HL-60 (cell line): ENCODE measurements around the gene SASH1.

Experiments used
- CTCF ChIP-seq: IDR thresholded peaks from one replicate; pipeline ENCODE4 v1.5.1; 2011; ENCODE audit warnings: low read length, control low read depth, inconsistent platforms; ENCODE audit not compliant: insufficient read depth
- GABPA ChIP-seq: IDR thresholded peaks from 2 replicates; pipeline ENCODE4 v1.6.1; 2012; ENCODE audit warnings: low read depth
- POLR2AphosphoS5 ChIP-seq: IDR thresholded peaks from 2 replicates; pipeline ENCODE4 v1.6.1; 2012; ENCODE audit warnings: low read depth
- REST ChIP-seq: IDR thresholded peaks from 2 replicates; pipeline ENCODE4 v1.6.1; 2012; ENCODE audit warnings: low read depth; ENCODE audit not compliant: insufficient replicate concordance
- SPI1 ChIP-seq: IDR thresholded peaks from 2 replicates; pipeline ENCODE4 v1.6.1; 2012; ENCODE audit warnings: low read depth, mild to moderate bottlenecking, borderline replicate concordance

GRCh38 chr6:148448369-148449012, 105.9 kb downstream of the SASH1 start:
- TF ChIP-seq CTCF, result no peak
- TF ChIP-seq POLR2AphosphoS5, result no peak
- no peak for TF ChIP-seq GABPA
- no peak for TF ChIP-seq REST
- no peak for TF ChIP-seq SPI1
